ENCODE data around the gene IL23A. TPM values are rescaled to one million over a fixed set of nuclear protein-coding genes. Genes with fewer than 3 reads are reported as not detected.

Gene IL23A
- total RNA-seq, 2 experiments from 2014 or later = 9.8 to 16.3 TPM

- Histone ChIP-seq H4K20me1 (ENCODE audit: insufficient read depth, low read length) (no peaks in the 10 kb centered on the region), H3K36me3 (ENCODE audit: insufficient read depth, low read length) (peaks cover 24% of the 10 kb centered on the region), H3K4me3 (ENCODE audit: low read depth, low read length, poor library complexity, severe bottlenecking) (peak overlapping the region; percentile 95), H3K27ac (ENCODE audit: low read depth, low read length, poor library complexity, severe bottlenecking) (peak overlapping the region; percentile 53), H3K9me3 (ENCODE audit: low read length) (no peaks in the 10 kb centered on the region), H3K4me1 (ENCODE audit: insufficient read depth, low read length, poor library complexity, severe bottlenecking) (peaks cover 39% of the 10 kb centered on the region), H3K79me2 (ENCODE audit: insufficient read depth, low read depth, low read length) (peaks cover 29% of the 10 kb centered on the region), H3K9me2 (ENCODE audit: insufficient read depth, low read length) (no peaks in the 10 kb centered on the region), H3K4me2 (ENCODE audit: low read length) (peak overlapping the region; percentile 91), H2AFZ (ENCODE audit: low read length) (peak overlapping the region; percentile 35; the same call in 1 of the 2 replicates)
- TF ChIP-seq EZH2phosphoT487 (IDR thresholded peaks at IDR 0.05; ENCODE audit: borderline replicate concordance, low read depth, low read length) = no peak
- TF ChIP-seq CTCF (conservative IDR thresholded peaks at IDR 0.05; ENCODE audit: low read length) = no peak
- DNase-seq (ENCODE audit: low spot score) = peak; percentile 40
- ChIA-PET POLR2A (interaction anchor here (0.5 to 7.6 kb wide), 25 partner anchors 9 to 704 kb away, joined by 3 to 116 read pairs (median 5); partner anchors contain the start of genes CNPY2, IL23A, PAN2 and TIMELESS), CTCF (ENCODE audit: unreplicated experiment) (interaction anchor here (1.1 to 3.1 kb wide), 3 partner anchors 20 to 105 kb away, joined by 4 to 21 read pairs (median 4); partner anchors contain the start of gene IL23A)
- intact Hi-C loops (cut with micrococcal nuclease; ENCODE audit: unreplicated experiment) = no loop called here
- BruUV-seq (replicated peaks) = no TSS peak
Measured at GRCh38 chr12:56358836-56359532, 20.3 kb downstream of the IL23A start.

- Histone ChIP-seq H3K27ac (ENCODE audit: low read depth, low read length, poor library complexity, severe bottlenecking) (peak within 1 kb of the TSS; percentile 53), H3K4me1 (ENCODE audit: insufficient read depth, low read length, poor library complexity, severe bottlenecking) (peaks cover 39% of the 10 kb centered on the region), H3K9me3 (ENCODE audit: low read length) (no peaks in the 10 kb centered on the region), H3K36me3 (ENCODE audit: insufficient read depth, low read length) (peaks cover 13% of the 10 kb centered on the region), H3K79me2 (ENCODE audit: insufficient read depth, low read depth, low read length) (peaks cover 29% of the 10 kb centered on the region), H3K4me3 (ENCODE audit: low read depth, low read length, poor library complexity, severe bottlenecking) (peak within 1 kb of the TSS; percentile 95), H3K9me2 (ENCODE audit: insufficient read depth, low read length) (no peaks in the 10 kb centered on the region), H3K4me2 (ENCODE audit: low read length) (peak within 1 kb of the TSS; percentile 91), H2AFZ (ENCODE audit: low read length) (peak within 1 kb of the TSS; percentile 54; the same call in 1 of the 2 replicates), H4K20me1 (ENCODE audit: insufficient read depth, low read length) (no peaks in the 10 kb centered on the region)
- BruUV-seq (replicated peaks) = no TSS peak
- POLR2A ChIA-PET = interaction anchor here (0.6 to 7.6 kb wide), 32 partner anchors 10 to 973 kb away, joined by 3 to 116 read pairs (median 4); partner anchors contain the start of genes CNPY2, ESYT1, IL23A and ORMDL2
- CTCF ChIA-PET (ENCODE audit: unreplicated experiment) = interaction anchor here (0.6 to 3.1 kb wide), 12 partner anchors 13 to 232 kb away, joined by 3 to 21 read pairs (median 4); partner anchors contain the start of genes ESYT1, IL23A and TIMELESS
- peak; percentile 100 for DNase-seq (ENCODE audit: low spot score)
- intact Hi-C loops (cut with micrococcal nuclease; ENCODE audit: unreplicated experiment) = loop anchor here (1.0 to 2.0 kb wide), 5 partner anchors 15 to 104 kb away; partner anchors contain the start of genes IL23A and TIMELESS
- TF ChIP-seq CTCF (conservative IDR thresholded peaks at IDR 0.05; ENCODE audit: low read length) (no peak), EZH2phosphoT487 (IDR thresholded peaks at IDR 0.05; ENCODE audit: borderline replicate concordance, low read depth, low read length) (no peak)
Measured at GRCh38 chr12:56359851-56360767, 21.4 kb downstream of the IL23A start, which contains the start of gene STAT2. STAT2 (minus strand) TSS chr12:56360107; CDS start chr12:56356571, 3,536 bp downstream.

All from OCI-LY7 (cell line).